HK-2 (cell line): ENCODE data around the gene BCAT1.

ENCODE experiments used
- DNase-seq: peaks from one replicate; pipeline ENCODE4 v3.0.0-alpha.2; 2018; ENCODE audit not compliant: unreplicated experiment

The BCAT1 gene, protein sequence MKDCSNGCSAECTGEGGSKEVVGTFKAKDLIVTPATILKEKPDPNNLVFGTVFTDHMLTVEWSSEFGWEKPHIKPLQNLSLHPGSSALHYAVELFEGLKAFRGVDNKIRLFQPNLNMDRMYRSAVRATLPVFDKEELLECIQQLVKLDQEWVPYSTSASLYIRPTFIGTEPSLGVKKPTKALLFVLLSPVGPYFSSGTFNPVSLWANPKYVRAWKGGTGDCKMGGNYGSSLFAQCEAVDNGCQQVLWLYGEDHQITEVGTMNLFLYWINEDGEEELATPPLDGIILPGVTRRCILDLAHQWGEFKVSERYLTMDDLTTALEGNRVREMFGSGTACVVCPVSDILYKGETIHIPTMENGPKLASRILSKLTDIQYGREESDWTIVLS

DNA sequence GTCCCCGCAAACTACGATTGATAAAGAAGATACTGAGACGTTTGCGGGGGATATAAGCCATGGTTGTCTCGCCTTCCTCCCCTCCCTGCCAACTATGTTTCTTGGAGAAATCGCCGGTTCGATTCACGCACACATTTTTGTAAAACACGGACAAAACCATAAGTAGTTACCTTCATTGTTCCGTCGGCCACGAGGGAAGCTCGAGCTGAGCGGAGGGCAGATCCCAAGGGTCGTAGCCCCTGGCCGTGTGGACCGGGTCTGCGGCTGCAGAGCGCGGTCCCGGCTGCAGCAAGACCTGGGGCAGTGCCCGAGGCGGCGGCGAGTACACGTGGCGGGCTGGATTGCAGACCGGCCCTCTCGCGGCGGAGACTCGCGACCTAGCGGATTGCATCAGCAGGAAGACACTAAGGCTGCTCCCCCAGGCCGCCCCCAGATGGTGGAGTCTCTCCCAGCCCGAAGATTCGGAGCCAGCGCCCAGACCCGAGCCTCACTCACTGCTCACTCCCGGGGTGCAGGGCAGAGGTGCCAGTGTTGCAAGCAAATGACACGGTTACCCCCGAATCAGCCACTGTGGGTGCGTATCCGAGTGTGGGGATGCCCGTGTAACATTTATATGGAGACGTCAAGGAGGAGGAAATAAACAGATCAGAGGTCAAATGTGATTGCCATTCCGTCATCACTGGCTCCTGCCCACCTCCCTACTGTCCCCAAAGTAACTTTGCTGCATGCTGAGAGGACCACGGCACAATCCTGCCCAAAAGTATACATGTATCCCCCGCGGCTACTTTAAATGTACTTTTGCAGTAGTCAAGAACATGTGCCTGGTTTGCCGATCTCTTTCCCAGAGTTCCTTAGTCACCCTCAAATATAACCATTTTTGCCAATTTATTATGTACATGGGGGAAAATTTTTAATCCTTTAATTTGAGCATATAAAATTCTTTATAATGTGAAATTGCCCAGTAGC is at the start of gene BCAT1:
BCAT1 (minus strand) TSS at position 345 of the 966 bp plus-strand sequence; CDS start at position 176, 169 bp downstream.
- DNase-seq, result peak; percentile 78

DNA sequence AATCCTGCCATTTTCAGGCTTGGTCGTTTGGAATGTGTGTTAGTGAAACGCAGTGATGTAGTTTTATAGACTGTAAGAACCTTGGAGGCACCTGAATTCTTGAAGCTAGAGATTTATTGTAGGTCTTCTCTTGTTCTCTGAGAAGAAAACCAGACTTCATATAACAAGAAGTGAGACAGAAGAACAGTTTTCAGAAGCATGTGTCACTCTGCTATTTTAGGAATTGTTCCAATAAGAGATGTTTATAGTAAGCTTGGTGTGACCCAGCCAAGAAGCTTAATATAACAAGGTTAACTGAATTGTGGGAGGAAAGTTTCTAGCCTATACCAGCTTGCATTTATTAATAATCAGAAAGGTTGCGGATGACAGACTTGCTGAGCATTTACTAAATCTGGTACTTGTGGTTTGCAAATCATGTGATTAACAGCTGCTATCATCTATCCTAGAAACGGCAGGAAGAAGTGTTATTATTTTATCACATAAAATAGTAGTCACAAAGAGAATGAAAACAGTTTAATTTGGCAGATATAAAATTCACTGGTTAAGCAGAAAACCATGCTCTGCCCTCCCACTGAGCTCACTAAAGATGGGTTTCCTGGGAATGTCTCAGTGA is 49.2 kb upstream of the BCAT1 start:
- DNase-seq, result no peak

DNA sequence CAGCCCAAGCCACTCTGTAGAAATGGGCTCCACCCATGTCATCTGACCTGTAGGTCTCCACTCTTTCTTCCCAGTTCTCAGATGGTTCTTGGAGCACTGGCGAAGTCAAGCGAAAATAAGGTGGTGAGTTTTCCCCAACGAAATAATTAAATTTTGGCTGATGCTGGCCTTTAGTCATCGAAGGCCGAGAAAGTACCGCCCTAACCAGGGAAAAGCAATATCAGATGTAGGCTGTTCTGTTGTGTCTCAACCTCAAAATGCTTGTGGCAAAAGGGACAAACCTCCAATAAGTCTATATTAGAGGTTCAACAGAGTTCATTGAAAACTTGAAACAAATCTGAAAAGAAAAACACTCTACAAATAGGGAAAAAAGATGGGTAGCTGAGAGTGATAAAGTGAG is 48.6 kb upstream of the BCAT1 start:
- no peak for DNase-seq

DNA sequence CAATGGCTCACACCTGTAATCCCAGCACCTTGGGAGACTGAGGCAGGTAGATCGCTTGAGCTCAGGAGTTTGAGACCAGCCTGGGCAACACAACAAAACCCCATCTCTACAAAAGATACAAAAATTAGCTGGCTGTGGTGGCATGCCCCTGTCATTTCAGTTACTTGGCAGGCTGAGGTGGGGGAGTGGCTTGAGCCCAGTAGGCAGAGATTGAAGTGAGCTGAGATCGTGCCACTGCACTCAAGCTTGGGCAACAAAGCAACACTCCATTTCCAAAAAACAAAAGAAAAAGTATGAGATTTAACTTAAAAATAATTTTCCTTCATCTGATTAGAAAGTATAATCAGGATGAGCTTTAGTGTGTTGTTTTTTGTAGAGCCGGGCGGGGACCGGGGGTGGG is 47.9 kb upstream of the BCAT1 start:
- DNase-seq, result no peak

DNA sequence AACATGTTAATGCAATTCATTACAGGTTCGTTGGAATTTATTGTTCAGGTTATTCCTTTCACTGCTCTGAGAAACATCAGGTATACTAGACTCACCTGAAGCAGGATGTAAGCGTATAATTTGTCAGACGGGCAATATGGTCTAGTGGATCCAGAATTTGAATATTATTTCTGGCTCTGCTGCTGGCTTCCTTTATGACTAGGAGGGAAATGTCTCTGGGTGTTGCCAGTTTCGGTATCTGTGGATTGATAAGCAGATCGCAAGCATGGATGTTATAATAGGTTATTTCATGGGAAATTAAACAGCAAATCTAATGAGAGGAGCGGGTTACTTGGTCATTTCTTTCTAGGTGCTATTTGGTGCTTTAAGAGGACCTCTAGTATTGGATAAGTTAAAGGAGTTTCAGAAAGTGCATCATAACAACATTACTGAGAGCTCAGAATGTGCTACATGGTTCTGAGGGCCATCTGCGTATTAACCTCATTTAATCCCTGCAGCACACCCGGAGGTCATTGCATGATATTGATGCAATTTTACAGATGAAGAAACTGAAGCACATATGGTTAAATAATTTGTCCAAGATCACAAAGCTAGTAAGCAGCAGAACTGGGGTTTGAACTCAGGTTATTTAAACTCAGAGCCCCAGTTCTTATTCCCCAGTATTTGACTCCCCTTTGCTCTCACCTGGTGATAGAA is 47.3 kb upstream of the BCAT1 start:
- no peak for DNase-seq

DNA sequence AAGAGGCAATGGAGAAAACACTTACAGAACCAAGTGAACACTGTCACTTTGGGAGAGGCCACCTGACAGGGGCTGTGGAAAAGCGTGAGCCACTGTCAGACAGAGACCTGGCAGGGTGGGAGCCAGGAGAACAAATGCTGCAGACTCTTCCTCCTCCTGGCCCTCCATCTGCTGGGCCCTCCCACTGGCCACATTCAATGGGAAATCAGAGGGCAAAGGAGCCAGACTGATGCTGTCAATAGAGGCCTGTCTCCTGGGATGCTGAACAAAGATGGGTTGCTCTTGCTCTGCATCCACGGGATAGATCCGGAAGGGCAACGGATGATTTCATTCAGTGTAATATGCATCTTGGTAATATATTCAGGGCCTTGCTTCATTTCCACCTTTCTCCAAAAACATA is 44.9 kb upstream of the BCAT1 start:
- DNase-seq, result no peak

DNA sequence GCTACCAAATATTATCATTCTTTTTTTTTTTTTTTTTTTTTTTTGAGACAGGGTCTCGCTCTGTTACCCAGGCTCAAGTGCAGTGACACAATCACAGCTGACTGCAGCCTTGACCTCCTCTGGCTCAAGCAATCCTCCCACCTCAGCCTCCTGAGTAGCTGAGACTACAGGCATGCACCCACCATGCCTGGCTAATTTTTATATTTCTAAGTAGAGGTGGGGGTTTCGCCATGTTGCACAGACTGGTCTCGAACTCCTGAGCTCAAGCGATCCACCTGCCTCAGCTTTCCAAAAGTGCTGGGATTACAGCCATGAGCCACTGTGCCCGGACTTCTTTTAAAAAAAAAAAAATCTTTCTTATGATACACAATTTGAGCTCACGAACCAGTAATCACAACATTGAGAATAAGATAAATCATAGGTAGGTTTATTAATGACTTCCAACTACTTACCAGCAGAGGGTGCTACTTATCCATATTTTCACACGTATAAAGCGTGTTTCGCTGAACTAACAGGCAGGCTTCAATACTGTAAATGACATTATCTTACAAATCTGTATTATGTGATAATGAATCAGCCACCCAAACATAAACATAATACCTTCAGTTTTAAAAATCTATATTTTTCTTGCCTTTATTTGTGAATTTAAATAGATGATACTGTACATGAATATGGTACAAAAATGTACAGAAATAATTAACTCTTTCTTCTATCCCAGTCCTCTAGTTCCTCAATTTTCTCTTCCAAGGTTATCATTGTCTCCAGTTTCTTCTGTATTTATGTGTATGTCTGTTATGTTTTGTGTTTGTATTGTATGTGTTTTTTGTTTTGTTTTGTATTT is 42.5 kb upstream of the BCAT1 start:
- DNase-seq, result no peak

DNA sequence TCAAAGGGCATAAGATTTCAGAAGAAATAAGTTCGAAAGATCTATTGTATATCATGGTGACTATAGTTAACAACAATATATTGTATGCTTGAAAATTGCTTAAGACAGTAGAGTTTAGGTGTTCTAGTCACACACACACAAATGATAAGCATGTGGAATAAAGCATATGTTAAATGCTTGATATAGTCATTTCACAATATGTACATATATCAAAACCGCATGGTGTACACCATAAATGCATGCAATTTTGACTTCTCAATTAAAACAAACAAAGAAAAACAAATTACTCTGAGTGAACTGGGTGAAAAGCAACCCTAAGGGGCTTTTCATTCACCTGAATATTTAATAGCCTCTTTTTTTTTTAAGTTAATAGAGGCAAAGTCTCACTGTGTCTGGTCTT is 40.3 kb upstream of the BCAT1 start:
- no peak for DNase-seq

DNA sequence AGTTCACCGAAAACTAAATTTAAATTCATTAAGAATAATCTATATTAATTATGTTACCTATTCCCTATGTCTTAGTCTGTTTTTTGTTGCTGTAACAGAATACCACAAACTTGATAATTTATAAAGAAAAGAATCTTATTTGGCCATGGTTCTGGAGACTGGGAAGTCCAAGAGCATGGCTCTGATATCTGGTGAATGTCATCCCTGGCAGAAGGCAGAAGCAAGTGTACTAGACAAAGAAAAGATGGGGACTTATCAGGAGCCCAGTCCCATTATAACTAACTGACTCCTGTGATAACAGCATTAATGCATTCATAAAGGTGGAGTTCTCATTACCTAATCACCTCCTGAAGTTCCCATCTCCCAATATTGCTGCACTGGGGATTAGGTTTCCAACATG is 33.3 kb upstream of the BCAT1 start:
- DNase-seq, result no peak

DNA sequence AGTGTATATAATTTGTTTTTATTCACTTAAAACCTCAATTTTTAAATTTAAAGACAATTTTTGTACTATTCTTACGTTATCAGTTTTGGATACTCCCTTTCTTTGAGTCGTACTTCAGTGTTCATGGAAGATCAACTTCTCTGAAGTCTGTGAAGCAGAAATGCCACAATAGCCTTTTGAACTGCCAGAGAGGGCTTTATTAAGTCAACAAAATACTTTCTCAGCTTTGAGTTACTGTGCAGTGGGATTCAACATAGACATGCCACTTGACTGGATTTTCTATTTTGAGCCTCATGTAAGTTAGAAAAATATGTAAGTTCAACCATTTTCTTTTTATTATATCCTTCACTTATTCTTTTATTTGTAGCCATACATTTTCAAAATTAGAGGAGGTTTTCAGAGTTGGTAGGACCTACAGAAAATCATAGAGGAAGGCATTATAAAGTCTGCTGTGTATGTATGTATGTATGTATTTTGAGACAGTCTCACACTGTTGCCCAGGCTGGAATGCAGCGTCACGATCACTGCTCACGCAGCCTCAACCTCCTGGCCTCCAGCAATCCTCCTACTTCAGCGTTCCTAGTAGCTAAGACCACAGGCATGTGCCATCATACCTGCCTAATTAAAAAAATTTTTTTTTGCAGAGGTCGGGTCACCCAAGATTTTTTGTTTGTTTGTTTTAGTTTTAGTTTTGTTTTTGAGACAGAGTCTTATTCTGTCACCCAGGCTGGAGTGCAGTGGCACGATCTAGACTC is 31.3 kb upstream of the BCAT1 start:
- no peak for DNase-seq

DNA sequence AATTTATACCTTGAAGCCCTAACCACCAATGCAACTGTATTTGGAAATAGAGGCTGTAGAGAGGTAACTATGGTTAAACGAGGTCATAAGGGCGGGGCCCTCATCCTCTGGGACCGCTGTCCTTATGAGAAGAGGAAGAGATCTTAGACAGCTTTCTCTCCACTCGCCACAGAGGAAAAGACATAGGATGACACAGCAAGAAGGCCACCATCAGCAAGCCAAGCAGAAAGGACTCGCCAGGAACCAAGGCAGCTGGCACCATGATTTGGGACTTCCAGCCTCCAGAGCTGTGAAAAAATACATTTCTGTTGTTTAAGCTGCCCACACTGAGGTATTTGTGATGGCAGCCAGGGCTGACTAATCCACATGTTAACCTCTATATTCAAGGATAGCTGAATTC is 30.4 kb upstream of the BCAT1 start:
- no peak for DNase-seq

DNA sequence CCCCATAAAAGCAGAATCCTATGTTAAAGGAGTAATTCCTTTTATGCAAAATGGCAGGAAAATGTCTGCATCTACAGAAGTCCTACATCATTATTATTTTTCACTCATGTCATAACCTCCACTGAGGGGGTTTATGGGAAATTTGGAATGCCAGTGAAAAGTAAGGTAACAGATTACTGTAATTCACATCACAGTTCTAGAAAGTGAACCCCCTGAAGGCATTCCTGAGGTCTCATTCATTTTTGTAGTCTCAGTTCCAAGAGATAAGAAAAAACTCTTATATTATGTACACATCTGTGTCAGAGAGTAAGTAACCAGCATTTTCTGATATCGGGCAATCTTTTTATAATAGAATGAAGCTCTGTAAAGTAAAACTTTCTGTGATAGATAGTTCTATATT is 28.8 kb upstream of the BCAT1 start:
- DNase-seq, result no peak

DNA sequence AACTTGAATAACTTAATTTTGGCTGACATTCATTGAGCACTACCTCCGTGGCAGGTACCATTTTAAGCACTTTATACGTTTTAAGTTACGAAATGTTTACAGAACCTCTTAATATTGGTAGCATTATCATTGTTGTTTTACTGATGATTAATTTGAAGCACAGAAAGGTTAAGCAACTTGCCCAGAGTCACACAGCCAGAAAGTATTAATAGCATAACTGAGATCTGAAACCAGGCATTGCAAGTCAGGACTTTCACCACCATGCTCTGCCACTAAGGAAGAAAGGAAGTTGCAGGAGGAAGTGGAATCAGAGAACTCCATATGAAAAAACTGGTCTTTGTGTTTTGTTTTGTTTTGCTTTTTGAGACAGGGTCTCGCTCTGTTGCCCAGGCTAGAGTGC is 28.2 kb upstream of the BCAT1 start:
- no peak for DNase-seq

DNA sequence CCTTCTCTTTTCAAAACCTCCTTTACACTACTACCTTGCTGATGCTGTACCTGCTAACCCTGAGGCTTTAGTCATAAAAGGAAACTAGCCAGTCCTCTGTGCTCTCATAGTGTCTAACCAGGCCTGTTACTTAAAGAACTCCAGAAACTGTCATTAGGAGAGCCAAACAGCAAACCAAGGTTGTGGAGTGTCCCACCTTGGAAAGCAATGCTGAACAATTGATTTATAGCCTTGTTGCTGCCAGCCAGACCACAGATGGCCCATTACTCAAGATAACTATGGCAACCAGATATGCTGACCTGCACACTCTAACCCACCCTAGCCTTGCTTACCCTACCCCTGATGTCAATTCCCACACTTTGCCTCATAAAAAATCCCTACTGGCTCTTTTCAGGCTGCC is 26.5 kb upstream of the BCAT1 start:
- DNase-seq, result no peak

DNA sequence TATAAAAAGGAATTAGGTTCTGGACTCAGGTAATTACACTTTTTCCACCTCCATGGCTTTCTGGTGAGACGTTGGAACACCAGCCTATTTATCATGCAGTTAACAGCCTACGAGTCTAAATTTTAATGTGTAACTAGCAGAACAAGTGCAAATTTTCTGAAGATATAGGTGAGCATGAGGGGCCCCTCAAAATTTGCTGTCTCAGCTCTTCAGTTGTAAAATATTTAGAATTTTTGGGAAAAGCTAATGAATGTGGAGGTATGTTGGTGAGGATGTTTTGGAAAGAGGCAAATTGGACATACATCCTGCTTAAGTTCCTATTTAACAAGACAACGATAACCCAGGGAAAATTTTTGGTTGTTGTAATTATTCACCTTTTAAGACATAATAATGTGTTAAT is 25.3 kb upstream of the BCAT1 start:
- no peak for DNase-seq

DNA sequence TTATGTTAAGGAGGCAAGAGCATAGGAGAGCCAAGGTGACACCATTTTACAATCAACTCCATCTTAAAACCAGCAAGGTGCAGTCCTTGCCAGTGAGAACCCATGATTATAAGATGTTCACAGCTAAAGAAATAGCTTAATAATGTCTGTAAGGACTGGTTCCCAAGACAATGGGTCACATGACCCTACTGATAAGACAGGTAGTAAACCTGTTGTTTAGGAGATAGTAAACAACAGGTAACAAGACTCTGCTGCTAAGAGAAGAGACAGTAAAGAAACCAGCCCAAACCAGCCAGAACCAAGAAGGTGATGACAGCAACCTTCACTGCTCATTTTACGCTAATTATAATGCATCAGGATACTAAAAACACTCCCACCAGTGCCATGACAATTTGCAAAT is 23.2 kb upstream of the BCAT1 start:
- DNase-seq, result no peak

DNA sequence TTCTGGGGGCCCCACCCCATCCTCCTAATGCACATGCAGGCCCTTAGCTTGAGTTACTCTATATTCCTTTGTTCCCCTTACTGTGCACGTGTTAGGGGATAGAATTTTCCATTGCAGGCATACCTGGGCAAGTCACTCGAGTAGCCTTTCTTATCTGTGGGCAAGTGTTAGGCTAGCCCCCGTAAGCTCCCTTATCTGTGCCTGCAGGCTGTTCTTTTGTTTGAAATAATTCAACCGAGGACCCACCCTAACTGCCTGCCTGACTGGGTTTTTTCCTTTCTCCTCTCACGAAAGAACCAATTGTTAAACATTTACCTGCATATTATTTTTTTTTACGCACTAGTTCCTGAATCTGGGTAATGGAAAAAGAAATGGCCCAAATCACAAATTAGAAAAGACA is 21.3 kb upstream of the BCAT1 start:
- DNase-seq, result no peak

DNA sequence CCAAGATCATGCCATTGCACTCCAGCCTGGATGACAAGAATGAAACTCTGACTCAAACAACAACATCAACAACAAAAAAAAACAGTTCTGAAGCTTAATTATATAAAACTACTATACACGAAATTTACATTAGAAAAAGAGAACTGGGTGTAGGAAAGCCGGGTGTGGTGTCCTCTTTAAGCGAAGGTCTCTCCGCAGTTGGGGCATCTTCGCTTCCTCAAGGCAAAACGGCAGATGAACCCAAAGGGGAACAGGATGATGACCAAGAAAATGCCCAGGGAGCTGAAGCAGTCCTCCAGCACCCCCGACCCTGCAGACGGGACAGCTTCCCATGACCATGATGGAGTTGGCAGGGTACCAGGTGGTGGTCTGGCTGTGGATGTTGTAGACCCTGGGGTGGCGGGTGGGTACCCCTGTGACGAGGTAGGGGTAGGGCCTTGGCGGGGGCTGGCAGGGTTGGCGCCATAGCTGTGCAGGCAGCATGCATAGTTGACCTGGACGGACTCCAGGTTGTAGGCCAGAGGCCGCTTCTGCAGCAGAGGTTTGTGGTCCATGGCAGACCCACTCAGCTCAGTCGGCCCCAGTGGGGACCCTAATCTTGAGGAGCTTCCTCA is 18.2 kb upstream of the BCAT1 start:
- no peak for DNase-seq

DNA sequence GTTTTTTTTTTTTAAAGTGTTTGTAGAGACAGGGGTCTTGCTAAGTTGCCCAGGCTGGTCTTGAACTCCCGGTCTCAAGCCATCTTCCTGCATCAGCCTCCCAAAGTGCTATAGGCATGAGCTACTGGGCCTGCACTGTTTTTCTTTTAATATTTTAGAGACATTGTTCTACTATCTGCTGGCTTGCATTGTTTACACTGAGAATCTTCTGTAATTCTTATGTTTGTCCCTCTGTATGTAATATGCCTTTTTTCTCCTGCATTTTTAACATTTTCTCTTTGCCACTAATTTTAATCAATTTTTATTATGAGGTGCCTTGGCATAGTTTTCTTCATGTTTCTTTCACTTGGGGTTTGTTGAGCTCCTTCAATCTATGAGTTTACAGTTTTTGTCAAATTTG is 15.4 kb upstream of the BCAT1 start:
- no peak for DNase-seq
